Testis (tissue), 2 donors: ENCODE results near the gene BBS5.

Experiments
- POLR2A ChIP-seq: fragments of 450-650 bp; IDR thresholded peaks from one replicate; pipeline ENCODE4 v1.6.1; 2017; ENCODE audit warnings: antibody characterized with exemption, mild to moderate bottlenecking, moderate library complexity
- TF ChIP-seq, protein P1 (sequence below), 3 experiments: fragments of 450-650 bp in 2 of 3; fragments of 200-600 bp in 1 of 3; sonication (generic) in 1 of 3; IDR thresholded peaks; one replicate each; pipeline ENCODE4 v1.5.1; 2016 to 2019; ENCODE audit warnings: antibody characterized with exemption in 3 of 3, mild to moderate bottlenecking in 2 of 3, moderate library complexity in 1 of 3

DNA sequence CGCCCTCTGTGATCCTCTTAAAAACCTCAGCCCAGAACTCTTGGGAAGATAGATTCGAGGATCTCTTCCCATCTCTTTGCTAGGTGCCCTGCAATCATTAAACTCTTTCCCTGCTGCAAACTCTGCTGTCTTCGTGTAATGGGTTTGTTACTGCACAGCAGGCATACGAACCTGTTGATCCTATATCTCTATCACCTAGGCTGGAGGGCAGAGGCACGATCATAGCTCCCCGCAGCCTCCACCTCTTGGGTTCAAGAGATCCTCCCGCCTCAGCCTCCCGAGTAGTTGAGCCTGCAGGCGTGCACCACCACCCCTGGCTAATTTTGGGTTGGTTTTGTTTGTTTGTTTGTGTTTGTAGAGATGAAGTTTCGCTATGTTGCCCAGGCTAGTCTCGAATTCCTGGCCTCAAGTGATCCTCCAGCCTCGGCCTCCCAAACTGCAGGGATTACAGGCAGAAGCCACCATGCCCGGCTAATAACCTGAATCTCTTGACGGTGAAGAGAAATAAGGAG lies 493 bp upstream of the BBS5 start:
- TF ChIP-seq, protein P1, sequence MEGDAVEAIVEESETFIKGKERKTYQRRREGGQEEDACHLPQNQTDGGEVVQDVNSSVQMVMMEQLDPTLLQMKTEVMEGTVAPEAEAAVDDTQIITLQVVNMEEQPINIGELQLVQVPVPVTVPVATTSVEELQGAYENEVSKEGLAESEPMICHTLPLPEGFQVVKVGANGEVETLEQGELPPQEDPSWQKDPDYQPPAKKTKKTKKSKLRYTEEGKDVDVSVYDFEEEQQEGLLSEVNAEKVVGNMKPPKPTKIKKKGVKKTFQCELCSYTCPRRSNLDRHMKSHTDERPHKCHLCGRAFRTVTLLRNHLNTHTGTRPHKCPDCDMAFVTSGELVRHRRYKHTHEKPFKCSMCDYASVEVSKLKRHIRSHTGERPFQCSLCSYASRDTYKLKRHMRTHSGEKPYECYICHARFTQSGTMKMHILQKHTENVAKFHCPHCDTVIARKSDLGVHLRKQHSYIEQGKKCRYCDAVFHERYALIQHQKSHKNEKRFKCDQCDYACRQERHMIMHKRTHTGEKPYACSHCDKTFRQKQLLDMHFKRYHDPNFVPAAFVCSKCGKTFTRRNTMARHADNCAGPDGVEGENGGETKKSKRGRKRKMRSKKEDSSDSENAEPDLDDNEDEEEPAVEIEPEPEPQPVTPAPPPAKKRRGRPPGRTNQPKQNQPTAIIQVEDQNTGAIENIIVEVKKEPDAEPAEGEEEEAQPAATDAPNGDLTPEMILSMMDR (IDR thresholded peaks at IDR 0.05), result no peak
- TF ChIP-seq POLR2A, result no peak
